ENCODE measurements around the gene CRYAB.

CRYAB gene

GRCh38 chr11:111911563-111912401 lies at the start of gene CRYAB:
Gene CRYAB, minus strand, starts transcription at chr11:111911770. Its CDS starts 46 bp downstream, at chr11:111911724.
- DNase-seq: peak; percentile 91

- DNase-seq: no peak
Measured at GRCh38 chr11:111960916-111961315, 49.3 kb upstream of the CRYAB start.

- no peak for DNase-seq
Measured at GRCh38 chr11:111957663-111958444, 46.3 kb upstream of the CRYAB start.

GRCh38 chr11:111954154-111954553 lies 42.6 kb upstream of the CRYAB start:
- no peak for DNase-seq

- no peak for DNase-seq
Measured at GRCh38 chr11:111951565-111951964, 40.0 kb upstream of the CRYAB start.

GRCh38 chr11:111949519-111950426 lies 38.2 kb upstream of the CRYAB start:
- DNase-seq: no peak

- DNase-seq: no peak
Measured at GRCh38 chr11:111947143-111947542, 35.6 kb upstream of the CRYAB start.

GRCh38 chr11:111946499-111946898 lies 34.9 kb upstream of the CRYAB start:
- no peak for DNase-seq

GRCh38 chr11:111945198-111945597 lies 33.6 kb upstream of the CRYAB start:
- no peak for DNase-seq

- no peak for DNase-seq
Measured at GRCh38 chr11:111944651-111945051, 33.1 kb upstream of the CRYAB start.

- DNase-seq: no peak
Measured at GRCh38 chr11:111944139-111944538, 32.6 kb upstream of the CRYAB start.

- no peak for DNase-seq
Measured at GRCh38 chr11:111942829-111943228, 31.3 kb upstream of the CRYAB start.

GRCh38 chr11:111941963-111942362 lies 30.4 kb upstream of the CRYAB start:
- peak; percentile 50 for DNase-seq

- no peak for DNase-seq
Measured at GRCh38 chr11:111939836-111940604, 28.4 kb upstream of the CRYAB start.

GRCh38 chr11:111938687-111939160 lies 27.2 kb upstream of the CRYAB start:
- no peak for DNase-seq

- peak; percentile 61 for DNase-seq
Measured at GRCh38 chr11:111937844-111938243, 26.3 kb upstream of the CRYAB start.

- peak; percentile 55 for DNase-seq
Measured at GRCh38 chr11:111937461-111937769, 25.8 kb upstream of the CRYAB start.

- no peak for DNase-seq
Measured at GRCh38 chr11:111936040-111936540, 24.5 kb upstream of the CRYAB start.

- peak; percentile 21 for DNase-seq
Measured at GRCh38 chr11:111935317-111936039, 23.9 kb upstream of the CRYAB start.

- no peak for DNase-seq
Measured at GRCh38 chr11:111934306-111934705, 22.7 kb upstream of the CRYAB start.

GRCh38 chr11:111933872-111934271 lies 22.3 kb upstream of the CRYAB start:
- DNase-seq: no peak

All from midbrain (tissue), 1 donor.